ENCODE measurements around the gene SUPT4H1. TPM values are rescaled to one million over a fixed set of nuclear protein-coding genes. Genes with fewer than 3 reads are reported as not detected.
A peak's percentile ranks its signal among the peaks of the same experiment; 100 is the strongest.

SUPT4H1 gene
- total RNA-seq, 1 donor from 2014 or later: 55.2 TPM

DNA sequence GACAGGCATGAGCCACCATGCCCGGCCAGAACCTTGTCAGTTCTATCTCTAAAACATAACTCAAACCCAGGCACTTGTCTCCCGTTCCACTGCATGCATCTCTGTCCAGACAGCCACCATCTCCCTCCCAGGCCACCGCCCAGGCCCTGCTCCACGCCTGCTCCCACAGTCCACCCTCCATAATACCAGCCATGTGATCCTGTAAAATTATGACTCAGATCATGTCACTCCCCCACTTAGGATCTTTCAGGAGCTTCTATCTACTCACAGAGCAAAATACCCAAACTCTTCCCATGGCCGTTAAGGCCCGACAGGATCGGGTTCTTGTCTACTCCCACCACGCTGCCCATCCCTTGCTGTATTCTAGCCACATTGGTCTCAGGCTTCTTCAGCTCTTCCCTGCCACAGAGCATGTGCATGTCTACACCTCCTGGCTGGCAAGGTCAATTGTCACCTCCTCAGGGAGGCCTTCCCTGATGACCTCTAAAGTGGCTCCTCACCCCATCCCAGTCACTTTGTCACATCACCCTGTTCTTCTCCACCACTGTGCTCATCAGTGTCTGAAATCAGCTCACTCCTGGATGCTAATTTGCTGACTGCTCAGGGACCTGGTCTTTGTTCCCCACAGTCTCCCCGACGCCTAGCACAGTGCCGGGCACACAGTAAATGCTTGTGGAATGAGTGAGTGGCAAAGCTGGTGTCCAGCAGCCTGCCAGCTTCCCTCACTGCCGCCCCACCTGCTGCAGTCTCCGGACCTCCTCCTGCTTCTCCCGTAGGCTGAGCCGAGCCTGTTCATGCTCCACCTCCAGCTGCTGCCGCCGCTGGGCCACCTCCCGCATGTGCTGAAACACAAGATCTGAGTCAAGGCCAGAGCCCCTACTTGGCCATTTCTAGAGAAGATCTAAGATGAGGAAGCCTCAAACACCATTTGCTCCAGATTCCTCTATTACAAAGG lies 30.2 kb downstream of the SUPT4H1 start:
- no peak overlapping the region for H3K27ac ChIP-seq (replicated peaks)
- H3K4me3 ChIP-seq: no peak overlapping the region
- H3K9me3 ChIP-seq (replicated peaks): no peaks in the 10 kb centered on the region
- intact Hi-C loops (cut with micrococcal nuclease): no loop called here
- H3K4me1 ChIP-seq: peaks cover 18% of the 10 kb centered on the region
- DNase-seq: no peak
- TF ChIP-seq, protein P1, sequence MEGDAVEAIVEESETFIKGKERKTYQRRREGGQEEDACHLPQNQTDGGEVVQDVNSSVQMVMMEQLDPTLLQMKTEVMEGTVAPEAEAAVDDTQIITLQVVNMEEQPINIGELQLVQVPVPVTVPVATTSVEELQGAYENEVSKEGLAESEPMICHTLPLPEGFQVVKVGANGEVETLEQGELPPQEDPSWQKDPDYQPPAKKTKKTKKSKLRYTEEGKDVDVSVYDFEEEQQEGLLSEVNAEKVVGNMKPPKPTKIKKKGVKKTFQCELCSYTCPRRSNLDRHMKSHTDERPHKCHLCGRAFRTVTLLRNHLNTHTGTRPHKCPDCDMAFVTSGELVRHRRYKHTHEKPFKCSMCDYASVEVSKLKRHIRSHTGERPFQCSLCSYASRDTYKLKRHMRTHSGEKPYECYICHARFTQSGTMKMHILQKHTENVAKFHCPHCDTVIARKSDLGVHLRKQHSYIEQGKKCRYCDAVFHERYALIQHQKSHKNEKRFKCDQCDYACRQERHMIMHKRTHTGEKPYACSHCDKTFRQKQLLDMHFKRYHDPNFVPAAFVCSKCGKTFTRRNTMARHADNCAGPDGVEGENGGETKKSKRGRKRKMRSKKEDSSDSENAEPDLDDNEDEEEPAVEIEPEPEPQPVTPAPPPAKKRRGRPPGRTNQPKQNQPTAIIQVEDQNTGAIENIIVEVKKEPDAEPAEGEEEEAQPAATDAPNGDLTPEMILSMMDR (IDR thresholded peaks at IDR 0.05; ENCODE audit: borderline replicate concordance): no peak
- peaks cover 31% of the 10 kb centered on the region for H3K27me3 ChIP-seq (ENCODE audit: low read depth)
- H3K36me3 ChIP-seq: no peaks in the 10 kb centered on the region

DNA sequence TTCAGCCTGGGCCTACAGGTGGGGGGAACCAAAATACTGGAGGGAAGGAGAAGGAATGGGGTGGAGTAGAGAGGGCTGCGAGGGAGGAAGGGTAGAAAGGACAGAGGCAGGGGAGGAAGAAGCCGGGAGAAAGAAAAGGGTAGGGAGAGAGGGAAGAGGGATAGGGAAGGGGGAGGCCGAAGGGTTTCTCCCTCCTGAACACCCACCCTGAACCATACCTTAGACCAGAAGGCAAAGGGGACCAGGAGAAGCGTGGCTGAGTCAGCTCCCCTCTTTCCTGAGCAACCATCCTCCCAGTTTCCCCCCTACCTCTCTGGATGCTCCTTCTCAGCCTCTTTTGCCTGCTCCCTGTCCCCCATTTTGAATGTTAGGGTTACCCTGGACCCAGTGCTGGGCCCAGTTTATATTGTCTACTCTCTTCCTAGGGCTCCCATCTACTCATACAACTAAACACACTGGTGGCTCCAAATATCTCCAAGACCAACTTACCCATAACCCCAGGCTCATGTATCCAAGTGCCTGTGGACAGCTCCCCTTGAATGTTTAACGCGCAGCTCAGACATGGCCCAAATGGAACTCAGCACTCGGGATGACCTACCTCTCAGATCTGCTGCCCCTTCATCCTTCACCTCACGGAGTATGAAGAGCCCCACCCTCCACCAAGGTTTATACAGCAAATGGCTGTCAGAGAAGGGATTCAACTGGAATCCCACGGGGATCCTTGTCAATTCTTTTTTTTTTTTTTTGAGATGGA lies 31.3 kb downstream of the SUPT4H1 start:
- DNase-seq: no peak
- Histone ChIP-seq H3K9me3 (replicated peaks) (no peaks in the 10 kb centered on the region), H3K36me3 (no peaks in the 10 kb centered on the region), H3K4me3 (no peak overlapping the region), H3K27me3 (ENCODE audit: low read depth) (peaks cover 20% of the 10 kb centered on the region), H3K27ac (replicated peaks) (no peak overlapping the region), H3K4me1 (peaks cover 18% of the 10 kb centered on the region)
- intact Hi-C loops (cut with micrococcal nuclease): no loop called here
- TF ChIP-seq, protein P1 (IDR thresholded peaks at IDR 0.05; ENCODE audit: borderline replicate concordance): no peak

DNA sequence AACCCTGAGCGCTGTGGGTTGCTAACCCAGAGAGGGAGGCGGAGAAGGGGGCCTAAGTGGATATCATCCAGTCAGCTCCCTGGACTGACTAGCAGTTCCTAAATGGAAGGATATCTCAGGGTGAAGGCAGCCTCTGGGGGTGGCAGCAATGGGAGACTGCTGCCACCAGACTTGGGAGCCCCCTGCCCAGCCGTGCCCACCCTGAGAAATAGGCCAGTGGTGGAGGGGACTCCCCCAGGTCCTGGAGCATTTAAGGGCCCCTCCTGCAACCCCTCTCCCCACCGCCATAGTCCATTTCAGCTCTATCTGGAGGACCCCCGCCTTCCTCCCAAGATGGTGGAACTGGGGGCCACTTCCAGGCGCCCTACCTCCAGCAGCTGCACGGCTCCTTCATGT lies 31.8 kb downstream of the SUPT4H1 start:
- peaks cover 14% of the 10 kb centered on the region for H3K27me3 ChIP-seq (ENCODE audit: low read depth)
- H3K4me3 ChIP-seq: no peak overlapping the region
- TF ChIP-seq, protein P1 (IDR thresholded peaks at IDR 0.05; ENCODE audit: borderline replicate concordance): no peak
- DNase-seq: no peak
- no peaks in the 10 kb centered on the region for H3K36me3 ChIP-seq
- peaks cover 17% of the 10 kb centered on the region for H3K4me1 ChIP-seq
- intact Hi-C loops (cut with micrococcal nuclease): no loop called here
- no peak overlapping the region for H3K27ac ChIP-seq (replicated peaks)
- H3K9me3 ChIP-seq (replicated peaks): no peaks in the 10 kb centered on the region

DNA sequence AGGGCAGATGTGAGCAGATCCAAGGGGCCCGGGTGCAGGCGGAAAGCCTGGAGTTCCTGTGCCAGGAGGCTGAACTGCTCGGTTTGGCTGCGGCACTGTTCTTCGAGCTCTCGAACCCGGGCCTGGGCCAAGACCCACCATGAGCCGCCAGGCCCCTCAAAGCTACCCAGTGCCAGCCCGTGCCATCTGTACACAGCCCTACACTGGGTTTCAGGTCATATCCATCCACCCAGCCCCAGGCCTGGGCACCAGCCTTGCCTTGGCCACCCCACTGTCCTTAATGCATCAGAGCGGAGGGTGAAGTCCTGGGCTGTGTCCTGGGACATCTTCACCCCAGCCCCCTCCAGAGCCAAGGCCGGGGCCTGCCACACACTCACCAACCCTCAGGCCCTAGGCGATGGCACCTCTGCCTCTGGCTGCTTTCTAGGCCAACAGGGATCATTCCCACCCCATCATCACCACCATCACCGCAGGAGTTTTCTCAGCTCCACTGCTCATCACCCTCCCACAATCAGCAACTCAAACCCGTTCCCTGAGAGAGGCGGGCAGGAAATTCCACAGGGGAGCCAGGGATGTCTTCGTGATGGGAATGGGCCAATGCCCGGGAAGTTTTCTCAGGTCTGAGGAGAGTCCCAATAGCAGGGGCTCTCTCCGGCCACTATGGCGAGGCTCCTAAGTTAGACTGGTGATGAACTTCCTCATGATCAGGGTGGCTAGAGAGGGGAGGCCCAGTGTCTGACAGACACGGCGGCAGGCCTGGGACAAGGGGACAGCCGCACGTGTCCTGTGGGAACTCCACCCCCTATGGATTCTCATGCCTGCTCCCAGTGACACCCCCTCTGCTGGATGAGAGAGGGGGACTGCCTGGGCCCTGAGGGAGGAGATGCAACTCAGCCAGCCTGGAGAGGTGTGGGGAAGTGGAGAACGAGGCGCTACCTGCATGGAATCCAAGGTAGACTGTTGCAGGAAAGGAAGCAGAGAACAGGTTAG lies 32.5 kb downstream of the SUPT4H1 start:
- Histone ChIP-seq H3K36me3 (no peaks in the 10 kb centered on the region), H3K9me3 (replicated peaks) (no peaks in the 10 kb centered on the region), H3K27me3 (ENCODE audit: low read depth) (peaks cover 7% of the 10 kb centered on the region), H3K4me1 (peaks cover 10% of the 10 kb centered on the region), H3K4me3 (no peak overlapping the region), H3K27ac (replicated peaks) (no peak overlapping the region)
- TF ChIP-seq, protein P1 (IDR thresholded peaks at IDR 0.05; ENCODE audit: borderline replicate concordance): no peak
- intact Hi-C loops (cut with micrococcal nuclease): no loop called here
- peak; percentile 5 for DNase-seq
